GM12892 (cell line): ENCODE results near the gene IGFBP7.

Experiments
- POLR2A ChIP-seq: IDR thresholded peaks from 2 replicates; pipeline ENCODE4 v1.6.1; 2011; ENCODE audit warnings: low read depth, low read length, control low read depth
- POLR2AphosphoS5 ChIP-seq: IDR thresholded peaks from 2 replicates; pipeline ENCODE4 v1.6.1; 2011; ENCODE audit warnings: low read depth, low read length, control low read depth

DNA sequence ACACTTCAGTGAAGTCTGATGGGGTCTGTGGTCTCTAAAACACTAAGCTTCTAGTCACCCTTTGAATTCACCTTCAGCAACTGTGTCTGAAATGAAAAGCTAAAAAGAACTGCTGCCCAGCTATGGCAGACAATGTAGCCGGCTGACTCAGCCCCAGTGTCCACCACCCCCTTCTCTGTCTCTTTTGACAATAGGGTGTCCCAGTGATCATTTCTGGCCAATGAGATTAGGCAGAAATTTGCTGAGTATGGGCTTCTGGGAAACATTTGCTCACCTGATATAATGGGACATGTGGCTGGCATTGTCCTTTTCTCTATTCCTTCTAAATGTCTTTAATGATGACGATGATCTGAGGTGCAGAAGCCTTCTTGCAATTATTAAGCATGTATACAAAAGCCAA, 20.6 kb downstream of the IGFBP7 start:
- TF ChIP-seq POLR2A (no peak), POLR2AphosphoS5 (no peak)
